Smooth muscle cell of bladder (primary cell): ENCODE results near the gene RBM25. TPM values are rescaled to one million over a fixed set of nuclear protein-coding genes. Genes with fewer than 3 reads are reported as not detected.

Experiments used
- total RNA-seq: library from RNA; depleted of rRNA; stranded (reverse); fragments of >200 nt; gene quantifications from 2 replicates; pipeline ENCODE4 v1.2.3, GENCODE V29; 2014

RBM25 gene
- total RNA-seq, result 23.6 and 24.7 TPM in 2 replicates

GRCh38 chr14:73058224-73058921 is at the start of gene RBM25:
TSS of gene RBM25 (plus strand) at chr14:73058534. CDS start at chr14:73071642, 13,108 bp downstream.

GRCh38 chr14:73026845-73027542 is 31.3 kb upstream of the RBM25 start, which contains the start of gene ZFYVE1:
TSS of gene ZFYVE1 (minus strand) at chr14:73027106. CDS start at chr14:73024508, 2,598 bp downstream.

GRCh38 chr14:73136387-73137225 is 78.3 kb downstream of the RBM25 start, which contains the start of gene PSEN1:
TSS of gene PSEN1 (plus strand) at chr14:73136507. CDS start at chr14:73148020, 11,513 bp downstream.

Other genes with a start within 250 kb of the RBM25 start
- gene DPF3, start 164.4 kb upstream of the RBM25 start, total RNA-seq, result 1.3 and 2.4 TPM in 2 replicates
- gene DCAF4, start 132.1 kb upstream of the RBM25 start, total RNA-seq, result 10.1 and 12.9 TPM in 2 replicates
- gene ZFYVE1, start 31.4 kb upstream of the RBM25 start, total RNA-seq, result 14.6 and 19.6 TPM in 2 replicates
- gene PSEN1, start 78.0 kb downstream of the RBM25 start, total RNA-seq, result 41.5 and 52.1 TPM in 2 replicates
- gene PAPLN, start 179.0 kb downstream of the RBM25 start, total RNA-seq, result 1.8 and 2.4 TPM in 2 replicates